ENCODE data around the gene CFAP157.
A peak's percentile ranks its signal among the peaks of the same experiment; 100 is the strongest.

Gene CFAP157

GRCh38 chr9:127683723-127684122 lies 23.1 kb upstream of the CFAP157 start:
- H3K27me3 Mint-ChIP-seq: no peaks in the 10 kb centered on the region
- DNase-seq: no peak
- no peaks in the 10 kb centered on the region for H3K4me1 Mint-ChIP-seq (ENCODE audit: low read depth)
- no peaks in the 10 kb centered on the region for H3K9me3 Mint-ChIP-seq
- peaks cover 17% of the 10 kb centered on the region for H3K36me3 Mint-ChIP-seq (ENCODE audit: low read depth)
- no peak overlapping the region for H3K27ac Mint-ChIP-seq
- H3K4me3 Mint-ChIP-seq: no peak overlapping the region

GRCh38 chr9:127684576-127684975 lies 22.2 kb upstream of the CFAP157 start:
- Mint-ChIP-seq H3K27ac (peak overlapping the region; percentile 38), H3K27me3 (no peaks in the 10 kb centered on the region), H3K9me3 (no peaks in the 10 kb centered on the region), H3K4me1 (ENCODE audit: low read depth) (no peaks in the 10 kb centered on the region), H3K36me3 (ENCODE audit: low read depth) (peaks cover 14% of the 10 kb centered on the region), H3K4me3 (no peak overlapping the region)
- no peak for DNase-seq

GRCh38 chr9:127686461-127687393 lies 20.1 kb upstream of the CFAP157 start:
- no peak for DNase-seq
- Mint-ChIP-seq H3K9me3 (no peaks in the 10 kb centered on the region), H3K27me3 (no peaks in the 10 kb centered on the region), H3K4me3 (no peak overlapping the region), H3K27ac (no peak overlapping the region), H3K36me3 (ENCODE audit: low read depth) (peaks cover 9% of the 10 kb centered on the region), H3K4me1 (ENCODE audit: low read depth) (no peaks in the 10 kb centered on the region)

- Mint-ChIP-seq H3K36me3 (ENCODE audit: low read depth) (peaks cover 2% of the 10 kb centered on the region), H3K27ac (peak overlapping the region; percentile 4), H3K4me1 (ENCODE audit: low read depth) (no peaks in the 10 kb centered on the region), H3K9me3 (no peaks in the 10 kb centered on the region), H3K27me3 (no peaks in the 10 kb centered on the region), H3K4me3 (no peak overlapping the region)
- DNase-seq: no peak
Observed at GRCh38 chr9:127689329-127690000, 17.3 kb upstream of the CFAP157 start.

- no peak overlapping the region for H3K27ac Mint-ChIP-seq
- no peaks in the 10 kb centered on the region for H3K4me1 Mint-ChIP-seq (ENCODE audit: low read depth)
- no peaks in the 10 kb centered on the region for H3K9me3 Mint-ChIP-seq
- H3K4me3 Mint-ChIP-seq: no peak overlapping the region
- H3K27me3 Mint-ChIP-seq: no peaks in the 10 kb centered on the region
- DNase-seq: no peak
- peaks cover 2% of the 10 kb centered on the region for H3K36me3 Mint-ChIP-seq (ENCODE audit: low read depth)
Observed at GRCh38 chr9:127690735-127691134, 16.1 kb upstream of the CFAP157 start.

GRCh38 chr9:127692071-127692470 lies 14.7 kb upstream of the CFAP157 start:
- H3K4me3 Mint-ChIP-seq: no peak overlapping the region
- DNase-seq: no peak
- H3K36me3 Mint-ChIP-seq (ENCODE audit: low read depth): peaks cover 2% of the 10 kb centered on the region
- no peaks in the 10 kb centered on the region for H3K4me1 Mint-ChIP-seq (ENCODE audit: low read depth)
- no peak overlapping the region for H3K27ac Mint-ChIP-seq
- H3K9me3 Mint-ChIP-seq: no peaks in the 10 kb centered on the region
- no peaks in the 10 kb centered on the region for H3K27me3 Mint-ChIP-seq

- peaks cover 2% of the 10 kb centered on the region for H3K36me3 Mint-ChIP-seq (ENCODE audit: low read depth)
- no peaks in the 10 kb centered on the region for H3K9me3 Mint-ChIP-seq
- DNase-seq: no peak
- H3K27ac Mint-ChIP-seq: no peak overlapping the region
- no peak overlapping the region for H3K4me3 Mint-ChIP-seq
- H3K27me3 Mint-ChIP-seq: no peaks in the 10 kb centered on the region
- H3K4me1 Mint-ChIP-seq (ENCODE audit: low read depth): no peaks in the 10 kb centered on the region
Observed at GRCh38 chr9:127693143-127693542, 13.6 kb upstream of the CFAP157 start.

GRCh38 chr9:127693697-127694096 lies 13.1 kb upstream of the CFAP157 start:
- Mint-ChIP-seq H3K27ac (no peak overlapping the region), H3K4me1 (ENCODE audit: low read depth) (no peaks in the 10 kb centered on the region), H3K9me3 (no peaks in the 10 kb centered on the region), H3K27me3 (no peaks in the 10 kb centered on the region), H3K4me3 (no peak overlapping the region), H3K36me3 (ENCODE audit: low read depth) (peaks cover 2% of the 10 kb centered on the region)
- DNase-seq: no peak

GRCh38 chr9:127694890-127695720 lies 11.7 kb upstream of the CFAP157 start:
- H3K4me1 Mint-ChIP-seq (ENCODE audit: low read depth): peaks cover 12% of the 10 kb centered on the region
- no peaks in the 10 kb centered on the region for H3K27me3 Mint-ChIP-seq
- H3K4me3 Mint-ChIP-seq: no peak overlapping the region
- H3K9me3 Mint-ChIP-seq: no peaks in the 10 kb centered on the region
- H3K27ac Mint-ChIP-seq: no peak overlapping the region
- peaks cover 2% of the 10 kb centered on the region for H3K36me3 Mint-ChIP-seq (ENCODE audit: low read depth)
- no peak for DNase-seq

- peaks cover 15% of the 10 kb centered on the region for H3K4me1 Mint-ChIP-seq (ENCODE audit: low read depth)
Observed at GRCh38 chr9:127697575-127697974, 9.2 kb upstream of the CFAP157 start.

GRCh38 chr9:127698386-127698785 lies 8.4 kb upstream of the CFAP157 start:
- Mint-ChIP-seq H3K36me3 (ENCODE audit: low read depth) (no peaks in the 10 kb centered on the region), H3K27me3 (no peaks in the 10 kb centered on the region), H3K4me1 (ENCODE audit: low read depth) (peaks cover 15% of the 10 kb centered on the region), H3K4me3 (peak overlapping the region; percentile 71), H3K27ac (no peak overlapping the region), H3K9me3 (no peaks in the 10 kb centered on the region)
- DNase-seq: no peak

More at GRCh38 chr9:127697575-127697974, 9.2 kb upstream of the CFAP157 start:
- H3K36me3 Mint-ChIP-seq (ENCODE audit: low read depth): no peaks in the 10 kb centered on the region
- H3K27me3 Mint-ChIP-seq: no peaks in the 10 kb centered on the region
- no peak overlapping the region for H3K27ac Mint-ChIP-seq
- H3K9me3 Mint-ChIP-seq: no peaks in the 10 kb centered on the region
- H3K4me3 Mint-ChIP-seq: no peak overlapping the region
- no peak for DNase-seq

- Mint-ChIP-seq H3K27me3 (no peaks in the 10 kb centered on the region), H3K36me3 (ENCODE audit: low read depth) (no peaks in the 10 kb centered on the region), H3K4me3 (peak overlapping the region; percentile 71), H3K4me1 (ENCODE audit: low read depth) (peaks cover 15% of the 10 kb centered on the region), H3K27ac (peak overlapping the region; percentile 80), H3K9me3 (no peaks in the 10 kb centered on the region)
- DNase-seq: peak; percentile 88
Observed at GRCh38 chr9:127698985-127699670, 7.7 kb upstream of the CFAP157 start.

- H3K27me3 Mint-ChIP-seq: no peaks in the 10 kb centered on the region
- no peak overlapping the region for H3K4me3 Mint-ChIP-seq
- no peak overlapping the region for H3K27ac Mint-ChIP-seq
- H3K4me1 Mint-ChIP-seq (ENCODE audit: low read depth): peaks cover 15% of the 10 kb centered on the region
- no peaks in the 10 kb centered on the region for H3K9me3 Mint-ChIP-seq
- no peak for DNase-seq
- no peaks in the 10 kb centered on the region for H3K36me3 Mint-ChIP-seq (ENCODE audit: low read depth)
Observed at GRCh38 chr9:127700140-127700539, 6.6 kb upstream of the CFAP157 start.
